Measurements from ENCODE around the gene TMEM175. TPM values are rescaled to one million over a fixed set of nuclear protein-coding genes. Genes with fewer than 3 reads are reported as not detected.

The TMEM175 gene
- total and polyA plus RNA-seq, 2 of the 8 experiments (the other 6 are each of a cell fraction or from before 2014, with no cell fraction given) = 4.9 to 20.7 TPM

DNA sequence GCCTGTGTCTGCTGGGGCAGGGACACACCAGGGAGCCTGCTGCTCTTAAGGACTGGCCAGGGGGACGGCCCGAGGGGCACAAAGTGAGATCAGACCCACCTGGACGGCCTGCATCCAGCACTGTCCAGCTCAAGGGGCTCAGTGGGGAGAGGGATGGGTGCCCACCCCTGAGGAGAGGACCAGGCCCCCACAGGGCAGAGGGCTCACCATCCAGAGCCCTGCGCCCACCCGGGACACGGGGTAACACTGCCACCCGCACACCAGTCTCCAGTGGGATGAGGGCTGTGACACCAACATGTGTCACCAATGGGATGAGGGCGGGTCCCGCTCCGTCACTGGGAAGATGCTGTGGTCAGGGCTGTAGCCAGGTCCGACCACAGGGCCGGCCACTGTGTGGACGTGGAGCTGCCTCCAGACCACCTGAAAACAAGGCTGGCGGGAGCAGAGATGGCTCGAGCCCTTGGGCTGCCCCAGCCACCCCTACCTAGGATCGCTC, 27.9 kb downstream of the TMEM175 start:
- H3K4me1 ChIP-seq (replicated peaks in 1 of 4; ENCODE audit: control insufficient read depth in 3 of 4, insufficient read depth in 4 of 4, low read length in 3 of 4) = no peaks in the 10 kb centered on the region; a peak in 1 of 7 replicates
- no peaks in the 10 kb centered on the region for H3K27me3 ChIP-seq (replicated peaks in 1 of 4; ENCODE audit: control insufficient read depth in 3 of 4, extremely low read depth in 1 of 4, insufficient read depth in 3 of 4, low read length in 3 of 4)
- H4K20me1 ChIP-seq (replicated peaks in 1 of 2; ENCODE audit: control insufficient read depth in 1 of 2, insufficient read depth in 2 of 2, low read length in 2 of 2) = peaks cover 0 to 5% of the 10 kb centered on the region in 2 experiments
- no peak overlapping the region for H2BK120ac ChIP-seq (replicated peaks; ENCODE audit: low read depth, low read length)
- FAIRE-seq (no peak), DNase-seq (ENCODE audit: low read depth in 1 of 2, low spot score in 2 of 2) (no peak)
- no peak overlapping the region for H3K9ac ChIP-seq (replicated peaks in 1 of 4; ENCODE audit: extremely low read depth in 1 of 4, low read depth in 3 of 4, low read length in 3 of 4)
- no peak overlapping the region for H3K4me3 ChIP-seq (ENCODE audit: extremely low read depth in 1 of 4, insufficient read depth in 2 of 4, low read depth in 3 of 4, low read length in 4 of 4)
- no peaks in the 10 kb centered on the region for H3K36me3 ChIP-seq (ENCODE audit: control insufficient read depth in 2 of 4, insufficient read depth in 4 of 4, low read length in 3 of 4)
- no peak overlapping the region for H3K23ac ChIP-seq (ENCODE audit: insufficient read length)
- no peak overlapping the region for H3K4ac ChIP-seq (replicated peaks; ENCODE audit: insufficient read length, low read depth, low read length)
- H2BK5ac ChIP-seq (ENCODE audit: low read depth, low read length) = no peak overlapping the region
- H2BK12ac ChIP-seq (ENCODE audit: low read depth, low read length) = no peak overlapping the region
- no peak overlapping the region for H4K91ac ChIP-seq (replicated peaks; ENCODE audit: insufficient read length, low read length)
- no peak overlapping the region for H4K8ac ChIP-seq (ENCODE audit: extremely low read depth, insufficient read depth, low read length)
- no peaks in the 10 kb centered on the region for H3K79me1 ChIP-seq (ENCODE audit: low read depth, low read length)
- H3K4me2 ChIP-seq (ENCODE audit: insufficient read depth in 1 of 2, low read depth in 2 of 2, low read length in 2 of 2) = no peak overlapping the region
- no peak overlapping the region for H4K5ac ChIP-seq (ENCODE audit: insufficient read length, low read depth, low read length)
- H3K9me3 ChIP-seq (ENCODE audit: insufficient read depth in 2 of 2, low read depth in 1 of 2, low read length in 1 of 2) = no peaks in the 10 kb centered on the region
- POLR2A ChIA-PET (ENCODE audit: partially characterized antibody) = interaction anchor here (1.3 kb wide), 1 partner anchor 8 kb away, joined by 3 read pairs; no protein-coding TSS in a partner anchor
- H2AFZ ChIP-seq (ENCODE audit: low read length) = no peak overlapping the region
- H3K18ac ChIP-seq (ENCODE audit: extremely low read depth, low read length) = no peak overlapping the region
- TF ChIP-seq EZH2 (IDR thresholded peaks at IDR 0.05; ENCODE audit: low read depth, low read length, severe bottlenecking) (no peak), NRF1 (IDR thresholded peaks at IDR 0.05; ENCODE audit: low read depth, low read length) (no peak)
- CTCF ChIA-PET (ENCODE audit: partially characterized antibody) = no interaction called here
- no peak overlapping the region for H2BK15ac ChIP-seq (ENCODE audit: low read length)
- H3K23me2 ChIP-seq (ENCODE audit: low read depth, low read length) = no peaks in the 10 kb centered on the region
- no peak overlapping the region for H3K27ac ChIP-seq (ENCODE audit: low read depth, low read length)
- WGBS, 2 experiments (ENCODE audit: extremely low coverage in 1 of 2, insufficient coverage in 1 of 2, insufficient read length in 1 of 2, insufficient replicate concordance in 2 of 2, low coverage in 1 of 2, low lambda C conversion rate in 2 of 2, missing lambda C conversion rate in 1 of 2) = 96% methylated on average over 14 of the region's 16 CpGs; no CpG with 5 or more reads in 1 of the 2 experiments
- H2BK20ac ChIP-seq (ENCODE audit: low read length) = no peak overlapping the region
- no peak overlapping the region for H2AK5ac ChIP-seq (ENCODE audit: low read depth, low read length)
- no peaks in the 10 kb centered on the region for H3K79me2 ChIP-seq (ENCODE audit: control insufficient read depth in 1 of 2, insufficient read depth in 2 of 2, low read length in 2 of 2)
- no peak overlapping the region for H3K56ac ChIP-seq (replicated peaks; ENCODE audit: insufficient read length, low read depth, low read length)
- H3K14ac ChIP-seq (ENCODE audit: insufficient read length) = no peak overlapping the region
